SKM-1 (cell line): ENCODE measurements around the gene TUBG1.
"Not testable (repeated sequence)": the region's sequence is repeated elsewhere in the genome, so short reads cannot be mapped to it uniquely, and the experiment has no call there.

Experiments
- DNase-seq: peaks from one replicate; lab custom pipeline; 2025; ENCODE audit not compliant: unreplicated experiment; lab: John Stamatoyannopoulos, UW

Gene TUBG1

GRCh38 chr17:42578282-42578869 is 31.1 kb upstream of the TUBG1 start:
- DNase-seq = peak; percentile 59

GRCh38 chr17:42579794-42580551 is 29.5 kb upstream of the TUBG1 start:
- no peak for DNase-seq

GRCh38 chr17:42581744-42582270 is 27.7 kb upstream of the TUBG1 start:
- no peak for DNase-seq

GRCh38 chr17:42584880-42585279 is 24.6 kb upstream of the TUBG1 start:
- peak; percentile 18 for DNase-seq

DNA sequence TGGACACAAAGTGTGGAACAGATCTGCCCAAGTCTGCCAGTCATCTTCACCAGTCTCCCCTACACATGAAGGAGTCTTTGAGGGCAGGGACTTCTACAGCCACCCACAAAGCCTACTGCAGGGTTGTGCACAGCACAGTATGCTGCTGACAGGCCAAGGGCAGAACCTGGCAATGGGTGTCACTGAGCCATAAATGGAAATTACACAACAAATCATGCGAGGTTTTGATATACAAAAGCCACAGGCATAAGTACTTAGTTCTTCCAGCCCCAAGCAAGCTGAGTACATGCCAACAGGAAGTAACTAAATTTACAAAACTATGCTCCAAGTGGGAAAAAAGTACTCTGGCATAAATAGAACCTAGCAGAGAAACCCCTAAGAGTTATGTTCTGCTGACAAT is 24.1 kb upstream of the TUBG1 start:
- DNase-seq = no peak

- no peak for DNase-seq
Measured at GRCh38 chr17:42586514-42587230, 22.8 kb upstream of the TUBG1 start.

DNA sequence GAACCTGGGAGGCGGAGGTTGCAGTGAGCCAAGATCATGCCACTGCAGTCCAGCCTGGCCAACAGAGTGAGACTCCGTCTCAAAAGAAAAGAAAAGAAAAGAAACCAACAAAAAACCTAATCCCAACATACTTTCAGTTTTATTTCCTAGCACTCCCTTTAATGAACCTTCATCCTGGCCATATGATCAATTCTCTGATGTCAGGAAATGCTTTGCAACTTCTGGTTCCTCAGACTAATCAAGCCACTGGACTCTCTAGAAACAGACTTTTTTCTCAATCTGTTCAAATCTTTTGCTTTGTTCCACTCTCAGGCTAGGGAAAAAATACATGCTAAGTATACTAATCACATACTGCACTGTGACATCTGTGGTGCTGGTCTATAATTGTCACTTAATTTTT is 18.6 kb upstream of the TUBG1 start:
- DNase-seq = no peak

GRCh38 chr17:42591411-42591810 is 18.1 kb upstream of the TUBG1 start:
- DNase-seq = no peak

GRCh38 chr17:42596386-42596785 is 13.1 kb upstream of the TUBG1 start:
- DNase-seq = no peak

DNA sequence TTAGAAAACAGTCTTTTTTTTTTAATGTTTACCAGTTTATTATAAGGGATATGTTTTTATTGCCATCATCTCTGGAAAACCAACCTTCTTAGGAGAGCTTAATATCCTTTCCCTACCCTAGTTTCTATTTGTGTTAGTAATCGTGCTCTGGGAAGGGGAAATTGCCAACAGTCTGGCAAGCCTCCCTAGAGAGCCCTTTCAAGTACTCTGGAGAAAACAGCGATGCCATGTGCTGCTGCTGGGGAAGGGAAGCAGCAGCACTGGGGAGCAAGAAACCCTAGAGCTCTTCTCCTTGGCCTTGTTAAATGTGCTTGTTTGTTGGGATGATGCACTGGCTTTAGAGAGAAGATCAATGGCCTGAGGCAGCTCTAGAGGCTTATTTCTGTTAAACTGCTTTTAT is 10.6 kb upstream of the TUBG1 start:
- no peak for DNase-seq

GRCh38 chr17:42603318-42603717 is 6.2 kb upstream of the TUBG1 start:
- DNase-seq = no peak

GRCh38 chr17:42607769-42608168 is 1.7 kb upstream of the TUBG1 start:
- DNase-seq = no peak

- no peak for DNase-seq
Measured at GRCh38 chr17:42608305-42609181, 940 bp upstream of the TUBG1 start.

GRCh38 chr17:42609814-42610801 is 625 bp downstream of the TUBG1 start:
- not testable (repeated sequence) for DNase-seq

DNA sequence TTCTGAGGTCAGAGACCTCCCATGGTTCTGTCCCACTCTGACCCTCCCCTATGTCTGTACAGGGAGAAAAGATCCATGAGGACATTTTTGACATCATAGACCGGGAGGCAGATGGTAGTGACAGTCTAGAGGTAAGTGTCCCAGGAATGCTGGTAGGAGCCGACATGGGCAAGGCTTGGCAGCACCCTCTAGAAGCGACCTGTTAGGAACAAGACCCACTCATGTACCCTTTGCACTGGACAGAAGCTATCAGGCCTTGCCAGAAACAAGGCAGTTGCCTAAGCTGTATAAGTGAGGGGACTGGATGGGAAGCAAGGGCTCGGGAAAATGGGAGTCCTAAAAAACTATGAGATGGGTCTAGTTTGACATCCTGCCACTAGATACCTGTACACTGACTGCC is 2.5 kb downstream of the TUBG1 start:
- DNase-seq = no peak

GRCh38 chr17:42613699-42614295 is 4.3 kb downstream of the TUBG1 start:
- no peak for DNase-seq

DNA sequence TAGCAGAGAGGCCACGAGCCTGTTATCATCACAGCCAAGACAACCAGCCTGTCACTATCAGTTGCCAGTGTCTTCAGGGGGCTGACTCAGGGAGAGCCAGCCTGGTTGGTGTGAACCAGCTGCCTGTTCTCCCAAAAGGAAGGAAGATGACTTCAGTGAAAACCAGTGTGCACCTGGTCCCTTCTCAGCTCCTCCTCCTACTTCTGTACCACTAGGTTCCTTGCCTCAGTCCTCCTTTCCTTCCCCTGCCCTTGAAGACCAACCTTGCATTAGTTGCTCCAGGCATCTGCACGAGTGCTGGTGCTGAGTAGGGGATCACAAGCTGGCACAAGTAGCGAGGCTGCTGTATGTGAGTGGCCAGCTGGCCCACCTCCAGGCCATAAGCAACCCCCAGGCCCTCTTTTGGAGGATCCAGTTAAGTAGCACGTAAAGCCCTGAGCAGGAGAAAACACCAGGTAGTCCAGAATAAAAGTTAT is 8.5 kb downstream of the TUBG1 start:
- DNase-seq = no peak

GRCh38 chr17:42618442-42619150 is 9.1 kb downstream of the TUBG1 start:
- no peak for DNase-seq

DNA sequence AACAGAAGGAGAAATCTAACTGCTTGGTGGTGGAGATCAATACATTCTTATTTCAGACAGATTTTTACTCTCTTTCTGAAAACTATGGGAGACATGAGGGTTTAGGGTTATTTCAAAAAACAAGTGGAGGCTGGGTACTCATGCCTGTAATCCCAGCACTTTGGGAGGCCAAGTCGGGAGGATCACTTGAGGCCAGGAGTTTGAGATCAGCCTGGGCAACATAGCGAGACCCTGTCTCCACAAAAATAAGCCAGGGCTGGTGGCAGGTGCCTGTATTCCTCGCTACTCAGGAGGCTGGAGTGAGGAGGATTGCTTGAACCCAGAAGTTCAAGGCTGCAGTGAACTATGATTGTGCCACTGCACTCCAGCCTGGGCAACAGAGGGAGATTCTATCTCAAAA is 12.5 kb downstream of the TUBG1 start:
- DNase-seq = not testable (repeated sequence)
